PC-3 (cell line): ENCODE data around the gene MYO19. TPM values are rescaled to one million over a fixed set of nuclear protein-coding genes. Genes with fewer than 3 reads are reported as not detected.
A peak's percentile ranks its signal among the peaks of the same experiment; 100 is the strongest.

Experiments
- ATAC-seq: fragments of 200-7000 bp; cut with Tn5 transposase; 2 replicates; pipeline ENCODE4 v1.9.1; 2020; ENCODE audit warnings: mild to moderate bottlenecking, moderate library complexity
- BruUV-seq: library from RNA; stranded (reverse); fragments of 400-500 nt; replicated peaks from 2 replicates; lab custom pipeline; 2021; lab: Mats Ljungman, UMichigan
- CTCF ChIA-PET: fragments of 300-600 bp; sonication (Branson Sonifier 250); formaldehyde crosslinking; loops from one replicate; lab custom pipeline; 2022; ENCODE audit warnings: antibody characterized with exemption; lab: Charles Lee
- POLR2A ChIA-PET: fragments of 300-600 bp; sonication (Branson Sonifier 250); formaldehyde crosslinking; loops from one replicate; lab custom pipeline; 2022; ENCODE audit warnings: antibody characterized with exemption; ENCODE audit not compliant: unreplicated experiment; lab: Charles Lee
- DNase-seq: peaks from one replicate; pipeline ENCODE4 v3.0.0-alpha.2; 2015
- H2AFZ ChIP-seq: fragments of 300-600 bp; sonication (generic); 2 replicates; pipeline ENCODE4 v1.6.0; 2016; ENCODE audit warnings: antibody characterized with exemption, low read length
- H3F3A ChIP-seq: fragments of 300-600 bp; sonication (generic); one replicate; pipeline ENCODE4 v1.6.0; 2017; ENCODE audit warnings: antibody characterized with exemption, low read length, control low read depth, mild to moderate bottlenecking; ENCODE audit not compliant: unreplicated experiment
- H3K27ac ChIP-seq: fragments of 300-600 bp; sonication (generic); 2 replicates; pipeline ENCODE4 v1.5.1; 2016; ENCODE audit warnings: mild to moderate bottlenecking, low read length
- H3K27me3 ChIP-seq: fragments of 300-600 bp; sonication (generic); 2 replicates; pipeline ENCODE4 v1.6.1; 2016; ENCODE audit warnings: low read length, mixed read lengths
- H3K36me3 ChIP-seq: fragments of 300-600 bp; sonication (generic); 2 replicates; pipeline ENCODE4 v1.6.1; 2016; ENCODE audit warnings: low read depth, mixed run types, low read length, mixed read lengths
- H3K4me1 ChIP-seq: fragments of 300-600 bp; sonication (generic); 2 replicates; pipeline ENCODE4 v1.5.1; 2016; ENCODE audit warnings: low read length; ENCODE audit not compliant: insufficient read depth
- H3K4me2 ChIP-seq: fragments of 300-600 bp; sonication (generic); 2 replicates; pipeline ENCODE4 v1.6.0; 2016; ENCODE audit warnings: low read length
- H3K4me3 ChIP-seq: fragments of 300-600 bp; sonication (generic); 2 replicates; pipeline ENCODE4 v1.5.1; 2016; ENCODE audit warnings: mild to moderate bottlenecking, low read length, mixed read lengths
- H3K79me2 ChIP-seq: fragments of 300-600 bp; sonication (generic); 2 replicates; pipeline ENCODE4 v1.6.1; 2017; ENCODE audit warnings: low read length, mixed read lengths
- H3K9ac ChIP-seq: fragments of 300-600 bp; sonication (generic); 2 replicates; pipeline ENCODE4 v1.6.0; 2016; ENCODE audit warnings: mild to moderate bottlenecking, low read length
- H3K9me2 ChIP-seq: fragments of 300-600 bp; sonication (generic); replicated peaks from 2 replicates; pipeline ENCODE4 v1.6.1; 2016; ENCODE audit warnings: mixed run types, low read length, mixed read lengths
- H3K9me3 ChIP-seq: fragments of 300-600 bp; sonication (generic); 2 replicates; pipeline ENCODE4 v1.6.1; 2016; ENCODE audit warnings: low read length, mixed read lengths
- H4K20me1 ChIP-seq: fragments of 300-600 bp; sonication (generic); 2 replicates; pipeline ENCODE4 v1.6.1; 2016; ENCODE audit warnings: low read length, mixed read lengths
- CTCF ChIP-seq: fragments of 300-600 bp; sonication (generic); conservative IDR thresholded peaks from 2 replicates; pipeline ENCODE4 v1.5.1; 2017; ENCODE audit warnings: antibody characterized with exemption, low read depth, mild to moderate bottlenecking, low read length
- EZH2 ChIP-seq: fragments of 300-600 bp; sonication (generic); IDR thresholded peaks from one replicate; pipeline ENCODE4 v1.6.1; 2017; ENCODE audit warnings: antibody characterized with exemption, mild to moderate bottlenecking, low read length; ENCODE audit not compliant: unreplicated experiment
- EZH2phosphoT487 ChIP-seq: fragments of 300-600 bp; sonication (generic); IDR thresholded peaks from 2 replicates; pipeline ENCODE4 v1.6.1; 2018; ENCODE audit warnings: mild to moderate bottlenecking, antibody characterized with exemption, low read length, borderline replicate concordance
- intact Hi-C: fragments of 100-400 bp; cut with micrococcal nuclease; formaldehyde crosslinking; loops from 2 replicates; pipeline ENCODE4 v1.9.0; 2023
- total RNA-seq: library from RNA; depleted of rRNA; stranded (reverse); fragments of >200 nt; gene quantifications from 2 replicates; pipeline ENCODE4 v1.2.3, GENCODE V29; 2014

Gene MYO19
- total RNA-seq, 1 experiment from 2014 or later: 143 TPM

- Histone ChIP-seq H3K27me3 (no peaks in the 10 kb centered on the region), H2AFZ (no peak overlapping the region), H3K36me3 (peaks cover 50% of the 10 kb centered on the region), H3K4me3 (no peak overlapping the region), H3K9me3 (no peaks in the 10 kb centered on the region), H4K20me1 (0 out of 2 replicates have a peak, but pooled peaks cover 4% of the 10 kb centered on the region), H3K79me2 (peaks cover 38% of the 10 kb centered on the region), H3K4me1 (peaks cover 56% of the 10 kb centered on the region), H3K4me2 (peak overlapping the region; percentile 18), H3K9ac (no peak overlapping the region), H3K27ac (peak overlapping the region; percentile 24; the same call in 1 of the 2 replicates), H3K9me2 (no peaks in the 10 kb centered on the region), H3F3A (no peaks in the 10 kb centered on the region)
- BruUV-seq: no TSS peak
- DNase-seq (peak; percentile 65), ATAC-seq (peak; percentile 67)
- CTCF ChIA-PET: no interaction called here
- intact Hi-C loops: no loop called here
- POLR2A ChIA-PET: no interaction called here
- no peak for TF ChIP-seq CTCF
- TF ChIP-seq EZH2phosphoT487: no peak
- TF ChIP-seq EZH2: no peak
Observed at GRCh38 chr17:36529121-36529520, 5.5 kb downstream of the MYO19 start.

- TF ChIP-seq EZH2: no peak
- TF ChIP-seq EZH2phosphoT487: no peak
- no peak for TF ChIP-seq CTCF
- H2AFZ ChIP-seq: no peak overlapping the region
- peaks cover 26% of the 10 kb centered on the region for H3K79me2 ChIP-seq
- no peak overlapping the region for H3K4me3 ChIP-seq
- peaks cover 43% of the 10 kb centered on the region for H3K36me3 ChIP-seq
- H3K9me2 ChIP-seq: no peaks in the 10 kb centered on the region
- H3K4me1 ChIP-seq: peaks cover 47% of the 10 kb centered on the region
- no TSS peak for BruUV-seq
- no peaks in the 10 kb centered on the region for H3F3A ChIP-seq
- no peak overlapping the region for H3K9ac ChIP-seq
- ChIA-PET CTCF (no interaction called here), POLR2A (interaction anchor here (0.6 kb wide), 1 partner anchor 694 kb away, joined by 3 read pairs; no protein-coding TSS in a partner anchor)
- no peak overlapping the region for H3K4me2 ChIP-seq
- DNase-seq (no peak), ATAC-seq (no peak)
- H3K9me3 ChIP-seq: no peaks in the 10 kb centered on the region
- H4K20me1 ChIP-seq: 0 out of 2 replicates have a peak, but pooled peaks cover 4% of the 10 kb centered on the region
- intact Hi-C loops: no loop called here
- H3K27ac ChIP-seq: no peak overlapping the region
- H3K27me3 ChIP-seq: no peaks in the 10 kb centered on the region
Observed at GRCh38 chr17:36527621-36528250, 6.9 kb downstream of the MYO19 start.

- ATAC-seq: no peak
- peaks cover 39% of the 10 kb centered on the region for H3K4me1 ChIP-seq
- peaks cover 13% of the 10 kb centered on the region for H3K79me2 ChIP-seq
- H3K4me2 ChIP-seq: no peak overlapping the region
- H3K36me3 ChIP-seq: peaks cover 42% of the 10 kb centered on the region
- H3K9ac ChIP-seq: no peak overlapping the region
- intact Hi-C loops: no loop called here
- TF ChIP-seq EZH2phosphoT487 (no peak), EZH2 (no peak), CTCF (no peak)
- ChIA-PET POLR2A (no interaction called here), CTCF (no interaction called here)
- no peaks in the 10 kb centered on the region for H3K9me2 ChIP-seq
- no peaks in the 10 kb centered on the region for H3F3A ChIP-seq
- no peaks in the 10 kb centered on the region for H3K9me3 ChIP-seq
- no peak overlapping the region for H2AFZ ChIP-seq
- H3K27me3 ChIP-seq: no peaks in the 10 kb centered on the region
- H3K27ac ChIP-seq: no peak overlapping the region
- H4K20me1 ChIP-seq: 0 out of 2 replicates have a peak, but pooled peaks cover 4% of the 10 kb centered on the region
- no TSS peak for BruUV-seq
- H3K4me3 ChIP-seq: no peak overlapping the region
- DNase-seq: no peak
Observed at GRCh38 chr17:36525888-36526287, 8.8 kb downstream of the MYO19 start.
